HAP-1 (cell line): ENCODE results near the gene PDCD6IP.
"Not testable (repeated sequence)": the region's sequence is repeated elsewhere in the genome, so short reads cannot be mapped to it uniquely, and the experiment has no call there.

ENCODE experiments used
- DNase-seq, 2 experiments: peaks; one replicate each; pipeline ENCODE4 v3.0.0-alpha.2; 2016 to 2020; ENCODE audit warnings: low spot score in 2 of 2
- H3K27me3 ChIP-seq: fragments of 250-450 bp; sonication (Bioruptor Pico); 2 replicates; pipeline ENCODE4 v1.5.1; 2020; ENCODE audit warnings: low read depth, mild to moderate bottlenecking, moderate library complexity
- H3K36me3 ChIP-seq: fragments of 250-450 bp; sonication (Bioruptor Pico); replicated peaks from 2 replicates; pipeline ENCODE4 v1.5.1; 2020; ENCODE audit warnings: mild to moderate bottlenecking
- H3K4me1 ChIP-seq: fragments of 250-450 bp; sonication (Bioruptor Pico); 2 replicates; pipeline ENCODE4 v1.5.1; 2020; ENCODE audit warnings: mild to moderate bottlenecking
- H3K4me3 ChIP-seq: fragments of 250-450 bp; sonication (Bioruptor Pico); 2 replicates; pipeline ENCODE4 v1.5.1; 2020; ENCODE audit warnings: mild to moderate bottlenecking, moderate library complexity
- H3K9me3 ChIP-seq: fragments of 250-450 bp; sonication (Bioruptor Pico); 2 replicates; pipeline ENCODE4 v1.5.1; 2020; ENCODE audit warnings: mild to moderate bottlenecking, moderate library complexity
- in situ Hi-C: fragments of 300-500 bp; cut with MboI; formaldehyde crosslinking; loops from 3 replicates; pipeline ENCODE4 v1.14.3; 2020; ENCODE audit warnings: low sequenced_read_pairs, inconsistent platforms, mixed read lengths

PDCD6IP gene

DNA sequence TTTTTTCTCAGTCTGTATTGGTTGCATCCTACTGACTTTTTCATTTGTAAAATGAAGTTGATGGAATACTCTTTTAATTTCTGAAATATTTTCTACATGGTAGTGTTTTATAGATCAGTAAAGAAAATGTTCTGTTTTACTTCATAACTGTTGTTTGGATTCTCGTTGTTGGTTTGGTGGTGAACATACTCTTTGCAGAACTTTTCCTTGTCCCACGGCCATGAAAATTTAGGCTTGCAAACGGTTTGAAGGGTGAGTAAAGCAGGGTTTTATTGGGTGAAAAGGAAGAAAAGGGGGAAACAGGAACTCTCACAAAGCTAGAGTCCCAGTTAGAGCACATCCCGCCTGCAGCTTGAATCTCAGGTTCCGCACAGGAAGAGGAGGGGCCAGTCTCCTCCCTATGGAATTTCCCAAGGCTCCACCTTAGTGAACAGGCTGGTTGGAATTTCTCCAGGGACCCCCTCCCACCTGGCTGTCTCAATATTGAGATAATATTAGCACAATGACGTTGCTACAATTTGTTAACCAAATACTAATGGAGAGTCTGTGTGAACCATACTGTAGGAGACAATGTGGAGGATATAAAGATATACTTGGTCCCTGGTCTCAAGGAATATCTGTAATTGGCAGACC, 5.6 kb downstream of the PDCD6IP start:
- peaks cover 9% of the 10 kb centered on the region; the same call in 1 of the 2 replicates for H3K9me3 ChIP-seq
- H3K36me3 ChIP-seq: peaks cover 10% of the 10 kb centered on the region
- H3K4me3 ChIP-seq: no peak overlapping the region
- DNase-seq: no peak
- no peaks in the 10 kb centered on the region for H3K27me3 ChIP-seq
- in situ Hi-C loops: no loop called here
- peaks cover 13% of the 10 kb centered on the region for H3K4me1 ChIP-seq

DNA sequence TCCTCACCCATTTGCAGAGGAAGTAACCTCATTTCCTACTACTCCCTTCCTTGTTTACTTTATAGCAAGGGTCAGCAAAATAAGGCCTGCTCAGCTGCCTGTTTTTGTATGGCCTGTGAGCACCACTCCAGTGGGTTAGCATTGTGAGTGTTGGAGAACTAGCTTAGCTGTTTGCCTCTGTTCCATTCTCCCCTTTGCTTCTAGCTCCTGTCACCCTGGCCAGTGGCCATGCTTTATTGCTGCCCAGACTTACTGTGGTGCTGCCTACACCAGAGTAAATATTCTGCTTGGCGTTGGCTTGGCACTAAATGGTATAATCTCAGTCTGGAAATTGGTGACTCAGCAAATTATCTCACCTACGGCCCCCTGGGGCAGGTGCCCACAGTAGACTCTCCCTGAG, 8.8 kb downstream of the PDCD6IP start:
- peaks cover 10% of the 10 kb centered on the region for H3K36me3 ChIP-seq

DNA sequence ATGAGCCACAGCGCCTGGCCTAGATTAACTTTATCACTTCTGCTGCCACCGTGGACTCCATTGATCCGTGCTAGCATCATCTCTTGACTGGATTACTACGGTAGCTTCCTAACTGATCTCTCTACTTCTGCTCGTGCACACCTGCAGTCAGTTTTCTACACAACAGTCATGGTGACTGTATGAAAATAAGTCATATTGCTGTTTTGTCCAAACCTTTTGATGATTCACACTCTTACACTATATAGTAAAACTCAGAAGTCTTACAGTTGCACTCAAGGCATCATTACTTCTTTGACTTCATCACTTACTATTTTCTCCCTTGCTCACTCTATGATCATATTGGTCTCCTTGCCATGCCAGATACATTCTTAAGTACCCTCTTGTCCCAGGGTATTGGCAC, 10.1 kb downstream of the PDCD6IP start:
- no peak for DNase-seq
- Histone ChIP-seq H3K36me3 (peaks cover 5% of the 10 kb centered on the region), H3K4me1 (no peaks in the 10 kb centered on the region), H3K27me3 (no peaks in the 10 kb centered on the region), H3K4me3 (no peak overlapping the region), H3K9me3 (peaks cover 9% of the 10 kb centered on the region; the same call in 1 of the 2 replicates)
- in situ Hi-C loops: no loop called here

More for the DNA sequence above, 8.8 kb downstream of the PDCD6IP start:
- DNase-seq: no peak
- Histone ChIP-seq H3K27me3 (no peaks in the 10 kb centered on the region), H3K4me1 (no peaks in the 10 kb centered on the region), H3K4me3 (no peak overlapping the region), H3K9me3 (peaks cover 9% of the 10 kb centered on the region; the same call in 1 of the 2 replicates)
- in situ Hi-C loops: no loop called here

- H3K27me3 ChIP-seq: no peaks in the 10 kb centered on the region
- no peaks in the 10 kb centered on the region for H3K4me1 ChIP-seq
- no peak overlapping the region for H3K4me3 ChIP-seq
- H3K9me3 ChIP-seq: no peaks in the 10 kb centered on the region
- DNase-seq: no peak
- H3K36me3 ChIP-seq: peaks cover 6% of the 10 kb centered on the region
- in situ Hi-C loops: no loop called here
Measured at GRCh38 chr3:33810545-33810944, 12.1 kb downstream of the PDCD6IP start.

DNA sequence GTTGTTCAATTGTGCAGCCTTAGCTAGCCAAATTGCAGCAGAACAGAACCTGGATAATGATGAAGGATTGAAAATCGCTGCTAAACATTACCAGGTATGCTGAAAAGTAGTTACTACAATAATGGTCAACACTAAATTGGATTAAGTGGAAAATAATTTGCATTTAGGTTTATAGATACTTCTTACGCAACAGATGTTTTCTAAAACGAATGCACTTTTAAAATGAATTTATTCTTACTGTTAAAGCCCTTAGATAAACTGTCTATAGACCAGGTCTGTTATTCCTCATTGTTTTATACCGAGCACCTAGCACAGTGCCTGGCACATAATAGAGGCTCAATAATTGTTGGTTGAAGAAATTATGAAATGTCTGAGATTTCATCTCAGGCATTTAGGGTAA, 23.6 kb downstream of the PDCD6IP start:
- H3K4me3 ChIP-seq: no peak overlapping the region
- H3K4me1 ChIP-seq: peaks cover 18% of the 10 kb centered on the region
- H3K27me3 ChIP-seq: no peaks in the 10 kb centered on the region
- in situ Hi-C loops: no loop called here
- H3K36me3 ChIP-seq: peaks cover 6% of the 10 kb centered on the region
- DNase-seq: no peak
- no peaks in the 10 kb centered on the region for H3K9me3 ChIP-seq

- Histone ChIP-seq H3K9me3 (no peaks in the 10 kb centered on the region), H3K27me3 (no peaks in the 10 kb centered on the region), H3K4me3 (no peak overlapping the region), H3K36me3 (peaks cover 6% of the 10 kb centered on the region), H3K4me1 (peaks cover 18% of the 10 kb centered on the region)
- no peak for DNase-seq
- in situ Hi-C loops: no loop called here
Measured at GRCh38 chr3:33823821-33824220, 25.4 kb downstream of the PDCD6IP start.

- in situ Hi-C loops: no loop called here
- Histone ChIP-seq H3K4me3 (no peak overlapping the region), H3K36me3 (peaks cover 6% of the 10 kb centered on the region), H3K27me3 (no peaks in the 10 kb centered on the region), H3K4me1 (peaks cover 12% of the 10 kb centered on the region; the same call in 1 of the 2 replicates), H3K9me3 (no peaks in the 10 kb centered on the region)
- peak in 1 of 2 experiments; percentile 13 for DNase-seq
Measured at GRCh38 chr3:33825111-33825510, 26.7 kb downstream of the PDCD6IP start.

- DNase-seq: no peak
- Histone ChIP-seq H3K4me1 (peaks cover 12% of the 10 kb centered on the region; the same call in 1 of the 2 replicates), H3K36me3 (peaks cover 6% of the 10 kb centered on the region), H3K4me3 (no peak overlapping the region), H3K9me3 (no peaks in the 10 kb centered on the region), H3K27me3 (no peaks in the 10 kb centered on the region)
- in situ Hi-C loops: no loop called here
Measured at GRCh38 chr3:33826206-33826605, 27.8 kb downstream of the PDCD6IP start.

DNA sequence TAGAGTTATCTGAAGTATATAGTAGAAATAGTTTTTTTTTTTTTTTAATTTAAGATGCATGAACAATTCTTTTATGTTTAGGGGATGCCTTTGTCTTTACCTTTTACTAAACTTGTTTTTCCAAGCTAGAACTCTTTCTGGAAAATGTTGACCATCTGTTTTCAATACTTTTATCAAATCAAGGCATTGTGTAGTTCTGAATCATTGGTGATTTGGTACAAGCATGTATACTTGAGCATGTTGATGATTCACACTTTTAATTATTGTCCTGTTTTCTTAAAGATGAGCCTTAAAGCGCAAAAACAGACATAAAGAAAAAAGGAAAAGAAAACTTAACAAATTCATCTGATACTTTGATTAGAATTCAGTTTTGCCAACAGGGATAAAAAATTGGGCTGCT, 28.3 kb downstream of the PDCD6IP start:
- Histone ChIP-seq H3K9me3 (no peaks in the 10 kb centered on the region), H3K36me3 (peaks cover 6% of the 10 kb centered on the region), H3K27me3 (no peaks in the 10 kb centered on the region), H3K4me1 (peaks cover 12% of the 10 kb centered on the region; the same call in 1 of the 2 replicates), H3K4me3 (no peak overlapping the region)
- no peak for DNase-seq
- in situ Hi-C loops: no loop called here

DNA sequence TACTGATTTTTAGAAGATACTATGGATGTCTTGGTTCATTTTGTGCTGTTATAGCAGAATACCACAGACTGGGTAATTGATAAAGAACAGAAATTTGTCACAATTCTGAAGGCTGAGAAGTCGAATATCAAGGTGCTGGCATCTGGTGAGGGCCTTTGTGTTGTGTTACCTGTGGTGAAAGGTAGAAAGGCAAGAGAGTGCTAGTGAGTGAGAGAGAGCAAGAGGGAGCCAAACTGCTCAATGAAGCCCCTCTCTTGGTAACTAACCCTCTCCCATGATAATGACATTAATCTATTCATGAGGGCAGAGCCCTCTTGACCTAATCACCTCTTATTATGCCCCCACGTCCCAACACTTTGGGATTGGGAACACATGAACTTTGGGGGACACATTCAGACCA, 31.3 kb downstream of the PDCD6IP start:
- no peaks in the 10 kb centered on the region for H3K9me3 ChIP-seq
- peaks cover 4% of the 10 kb centered on the region; the same call in 1 of the 2 replicates for H3K4me1 ChIP-seq
- in situ Hi-C loops: no loop called here
- no peak overlapping the region for H3K4me3 ChIP-seq
- H3K36me3 ChIP-seq: peaks cover 3% of the 10 kb centered on the region
- no peaks in the 10 kb centered on the region for H3K27me3 ChIP-seq
- DNase-seq: no peak

DNA sequence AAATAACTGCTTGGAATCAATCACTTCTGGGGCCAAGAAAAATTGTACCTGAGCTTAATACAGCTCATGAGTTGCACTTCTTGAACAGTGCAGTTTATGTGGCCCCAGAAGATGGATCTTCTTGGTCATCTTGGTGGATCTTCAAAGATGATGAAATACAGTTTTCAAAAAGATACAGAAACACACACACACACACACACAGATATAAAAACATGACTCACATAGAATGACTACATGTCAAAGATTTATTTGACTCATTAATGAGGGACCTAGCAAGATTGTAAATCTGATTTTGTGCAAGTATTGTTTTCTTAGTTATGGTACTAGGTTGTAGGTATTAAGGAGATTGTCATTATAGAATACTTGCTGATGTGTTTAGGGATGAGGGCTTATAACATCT, 32.6 kb downstream of the PDCD6IP start:
- peaks cover 3% of the 10 kb centered on the region; the same call in 1 of the 2 replicates for H3K36me3 ChIP-seq
- no peaks in the 10 kb centered on the region for H3K27me3 ChIP-seq
- no peak for DNase-seq
- H3K4me3 ChIP-seq: no peak overlapping the region
- H3K9me3 ChIP-seq: no peaks in the 10 kb centered on the region
- peaks cover 3% of the 10 kb centered on the region; the same call in 1 of the 2 replicates for H3K4me1 ChIP-seq
- in situ Hi-C loops: no loop called here

GRCh38 chr3:33833408-33834095, 35.1 kb downstream of the PDCD6IP start:
- H3K36me3 ChIP-seq: peaks cover 6% of the 10 kb centered on the region
- no peaks in the 10 kb centered on the region for H3K4me1 ChIP-seq
- H3K27me3 ChIP-seq: no peaks in the 10 kb centered on the region
- in situ Hi-C loops: no loop called here
- DNase-seq: no peak
- H3K4me3 ChIP-seq: no peak overlapping the region
- no peaks in the 10 kb centered on the region for H3K9me3 ChIP-seq

DNA sequence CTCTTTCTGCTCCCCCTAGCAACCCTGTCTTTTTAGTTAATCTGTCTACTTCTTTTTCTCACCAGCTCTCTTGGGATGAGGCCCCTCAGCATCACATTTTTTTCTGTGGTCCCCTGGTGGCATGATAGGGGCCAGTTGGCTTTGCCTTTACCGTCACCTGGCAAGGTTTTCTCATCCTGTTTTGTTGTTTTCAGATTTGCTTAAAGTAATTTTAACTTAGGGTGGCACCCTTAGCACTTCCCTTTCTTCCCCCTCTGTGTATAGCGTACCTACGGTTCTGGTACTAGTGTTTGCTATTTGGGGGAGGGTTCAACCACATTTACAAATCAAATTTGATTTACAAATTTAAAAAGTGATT, 35.6 kb downstream of the PDCD6IP start:
- Histone ChIP-seq H3K27me3 (no peaks in the 10 kb centered on the region), H3K4me1 (no peaks in the 10 kb centered on the region), H3K36me3 (peaks cover 7% of the 10 kb centered on the region), H3K4me3 (no peak overlapping the region), H3K9me3 (no peaks in the 10 kb centered on the region)
- in situ Hi-C loops: no loop called here
- no peak for DNase-seq

GRCh38 chr3:33837182-33837581, 38.8 kb downstream of the PDCD6IP start:
- H3K4me1 ChIP-seq, DNase-seq, H3K9me3 ChIP-seq, in situ Hi-C loops, H3K27me3 ChIP-seq, H3K4me3 ChIP-seq: not testable (repeated sequence)
- H3K36me3 ChIP-seq: peaks cover 18% of the 10 kb centered on the region
